Effector CD4-positive, alpha-beta T cell (primary cell): ENCODE measurements around the gene SLC31A1.
"Not testable (repeated sequence)": the region's sequence is repeated elsewhere in the genome, so short reads cannot be mapped to it uniquely, and the experiment has no call there.

Experiments
- DNase-seq: peaks from one replicate; pipeline ENCODE4 v3.0.0-alpha.2; 2020

Gene SLC31A1

DNA sequence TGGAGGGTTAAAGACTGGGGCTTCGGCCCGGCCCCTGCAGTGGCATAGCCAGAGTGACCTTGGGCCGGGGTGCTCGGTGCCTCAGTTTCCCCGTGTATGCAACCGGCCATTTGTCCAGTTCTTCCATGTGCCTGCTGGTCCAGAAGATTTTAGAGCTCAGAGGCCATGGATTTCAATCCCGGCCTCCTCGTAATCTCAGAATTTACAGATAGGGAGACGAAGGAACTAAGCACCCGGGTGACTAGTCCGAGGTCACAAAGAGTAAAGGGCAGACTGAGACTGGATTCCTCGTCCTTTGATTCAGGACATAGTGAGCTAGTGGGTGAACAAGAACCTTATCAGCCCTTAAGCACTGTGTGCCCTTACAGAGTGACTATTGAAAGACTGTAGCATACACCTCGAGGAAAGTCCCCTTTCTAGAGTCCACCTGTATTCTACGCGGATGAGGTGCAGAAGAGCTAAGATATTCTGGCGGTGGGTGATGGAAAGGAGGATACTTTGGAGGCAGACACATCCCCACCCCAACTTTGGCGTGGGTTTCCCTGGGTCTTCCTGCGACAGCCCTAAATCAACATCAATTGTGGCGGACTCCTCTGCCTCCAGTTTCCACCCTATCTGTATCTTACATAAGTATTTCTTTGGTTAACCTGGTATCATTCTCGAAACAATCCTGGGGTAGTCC, 597 bp downstream of the SLC31A1 start:
- DNase-seq = no peak

DNA sequence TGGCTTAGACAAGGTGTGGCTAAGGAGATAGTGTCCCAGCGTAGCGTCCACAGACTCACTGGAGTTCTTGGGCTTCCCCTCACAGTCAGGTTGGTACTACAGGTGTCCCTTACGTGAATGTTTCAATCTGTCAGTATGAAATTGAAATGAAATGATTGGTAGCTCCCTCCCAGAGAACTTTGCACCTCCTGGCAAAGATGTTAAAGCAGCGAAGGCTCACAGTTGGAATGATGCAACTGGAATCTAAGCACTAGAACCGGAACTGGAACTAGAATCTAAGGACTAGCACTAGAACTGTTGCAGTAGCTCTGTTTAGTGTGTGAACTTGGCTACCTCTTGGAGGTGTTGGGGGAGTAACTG, 1.1 kb downstream of the SLC31A1 start:
- DNase-seq = no peak

DNA sequence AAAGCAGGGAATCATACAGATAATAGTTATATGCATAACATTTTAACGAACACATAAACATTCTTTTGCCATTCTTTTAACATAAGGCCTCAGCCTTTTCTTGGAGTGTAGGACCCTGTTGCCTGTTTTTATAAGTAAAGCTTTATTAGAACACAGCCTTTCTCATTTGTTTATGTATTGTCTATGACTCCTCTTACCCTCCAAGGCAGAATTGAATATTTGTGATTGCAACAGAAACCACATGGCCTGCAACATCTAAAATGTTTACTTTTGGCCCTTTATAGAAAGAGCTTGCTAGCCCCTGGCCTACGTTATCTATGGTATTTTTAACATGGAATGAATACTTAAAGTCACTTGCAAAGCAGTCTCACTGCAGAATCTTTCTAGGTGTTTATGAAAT, 2.6 kb downstream of the SLC31A1 start:
- no peak for DNase-seq

DNA sequence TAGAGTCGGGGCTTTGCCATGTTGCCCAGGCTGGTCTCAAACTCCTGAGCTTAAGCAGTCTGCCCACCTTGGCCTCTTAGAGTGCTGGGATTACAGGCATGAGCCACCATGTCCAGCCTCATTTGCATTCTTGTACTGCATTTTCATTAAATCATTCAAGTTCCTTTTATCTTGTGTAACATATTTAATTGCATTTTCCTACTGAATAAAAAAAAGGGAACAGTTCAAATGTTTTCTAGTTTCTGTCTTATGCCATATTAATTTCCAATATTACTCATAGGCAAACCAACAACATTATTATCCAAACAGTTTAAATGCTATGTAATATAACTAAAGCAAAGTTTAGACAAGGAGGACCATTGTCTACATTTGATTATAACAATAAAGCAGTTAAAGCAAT, 6.1 kb downstream of the SLC31A1 start:
- DNase-seq = no peak

DNA sequence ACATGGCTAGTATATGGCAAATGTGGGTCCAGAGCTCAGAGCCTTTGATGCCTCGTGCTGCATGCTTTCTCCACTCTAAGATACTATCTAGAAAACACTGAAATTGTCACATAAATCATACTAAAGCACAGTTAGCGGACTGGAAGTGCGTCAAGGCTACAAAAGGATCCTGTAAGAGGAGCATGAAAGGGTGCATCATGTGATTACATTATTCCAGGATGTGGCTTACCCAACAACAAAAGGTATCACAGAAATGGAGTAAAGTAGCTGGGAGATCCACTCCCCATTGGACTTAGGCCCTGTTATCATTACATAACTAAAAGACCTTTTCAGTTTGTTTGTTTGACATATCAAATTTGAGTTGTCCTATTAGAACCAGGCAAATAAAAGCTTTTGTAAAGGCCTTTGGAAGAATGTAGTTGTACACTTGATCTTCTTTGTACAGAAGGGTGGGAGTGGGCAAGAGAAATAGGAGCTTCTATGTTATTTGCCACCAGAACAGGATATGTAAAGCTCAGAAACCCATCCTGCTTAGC, 6.9 kb downstream of the SLC31A1 start:
- no peak for DNase-seq

DNA sequence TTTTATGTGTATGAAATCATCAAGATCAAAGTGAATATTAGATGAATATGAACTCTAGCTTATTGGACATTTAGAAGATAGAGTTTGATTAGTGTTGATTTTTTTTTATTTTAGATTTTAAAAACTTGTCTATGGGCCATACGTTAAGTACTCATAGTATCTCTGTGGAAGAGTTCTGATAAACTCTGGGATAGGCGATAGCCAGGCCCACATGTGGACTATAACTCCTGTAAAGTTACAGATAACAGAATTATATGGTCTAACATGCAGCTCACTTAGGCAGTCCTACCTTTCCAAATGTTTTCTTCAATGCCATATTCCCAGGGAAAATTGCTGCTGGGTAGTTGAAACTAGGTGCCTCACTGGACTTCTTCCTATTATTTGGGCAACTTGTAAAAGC, 10.4 kb downstream of the SLC31A1 start:
- DNase-seq = no peak

DNA sequence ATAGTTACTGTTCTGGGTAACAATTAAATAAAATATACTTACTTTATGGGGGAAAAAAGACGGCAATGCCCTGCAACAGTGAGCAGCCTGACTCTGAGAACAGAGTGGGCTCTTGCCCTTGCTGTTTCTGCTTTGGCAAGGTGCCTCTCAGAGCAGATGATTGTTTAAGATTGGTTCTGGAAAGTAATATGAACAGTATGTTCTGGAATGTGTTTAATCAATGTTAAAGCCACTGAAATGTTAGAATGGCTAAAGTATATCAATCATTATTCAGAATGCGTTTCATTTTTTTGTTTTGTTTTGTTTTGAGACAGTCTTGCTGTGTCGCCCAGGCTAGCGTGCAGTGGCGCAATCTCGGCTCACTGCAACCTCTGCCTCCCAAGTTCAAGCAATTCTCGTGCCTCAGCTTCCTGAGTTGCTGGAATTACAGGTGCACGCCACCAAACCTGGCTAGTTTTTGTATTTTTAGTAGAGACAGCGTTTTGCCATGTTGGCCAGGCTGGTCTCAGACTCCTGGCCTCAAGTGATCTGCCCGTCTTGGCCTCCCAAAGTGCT, 14.4 kb downstream of the SLC31A1 start:
- not testable (repeated sequence) for DNase-seq

DNA sequence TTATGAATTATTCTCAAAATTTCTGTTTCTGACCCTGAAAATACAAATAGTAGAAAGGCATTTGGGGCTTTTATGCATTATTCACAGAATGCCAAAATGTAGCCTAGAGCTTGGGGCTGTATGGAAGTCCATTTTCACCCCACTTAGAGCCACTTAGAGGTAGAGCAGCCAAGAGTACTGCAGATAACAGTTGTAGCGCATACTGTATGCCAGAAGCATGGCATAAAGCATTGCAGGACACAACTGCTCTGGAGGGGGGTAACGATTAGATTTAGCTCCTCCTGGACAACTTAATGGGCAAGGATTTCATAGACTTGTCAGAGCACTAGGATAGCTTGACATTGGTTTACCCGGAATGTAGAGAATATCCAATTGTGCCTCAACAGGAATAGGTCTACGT, 15.7 kb downstream of the SLC31A1 start:
- DNase-seq = no peak

DNA sequence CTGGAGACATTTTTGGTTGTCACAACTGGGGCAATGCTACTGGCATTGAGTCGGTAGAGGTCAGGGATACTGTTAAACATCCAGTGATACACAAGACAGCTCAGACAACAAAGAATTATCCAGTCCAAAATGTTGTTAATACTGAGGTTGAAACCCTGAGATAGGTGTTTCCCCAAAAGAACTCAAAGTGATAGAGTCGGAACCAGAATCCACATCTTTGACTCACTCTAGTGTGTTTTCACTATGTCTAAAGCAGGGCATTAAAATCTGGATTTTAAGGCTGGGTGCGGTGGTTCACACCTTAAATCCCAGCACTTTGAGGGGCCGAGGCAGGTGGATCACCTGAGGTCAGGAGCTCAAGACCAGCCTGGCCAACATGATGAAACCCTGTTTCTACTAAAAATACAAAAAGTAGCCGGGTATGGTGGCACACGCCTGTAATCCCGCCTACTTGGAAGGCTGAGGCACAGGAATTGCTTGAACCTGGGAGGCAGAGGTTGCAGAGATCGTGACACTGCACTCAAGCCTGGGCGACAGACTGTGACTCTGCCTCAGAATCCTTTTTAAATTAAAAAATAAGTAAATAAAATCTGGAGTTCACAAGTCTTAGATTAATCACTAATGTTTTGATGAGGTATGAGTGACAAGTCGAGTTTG, 17.0 kb downstream of the SLC31A1 start:
- DNase-seq = no peak

DNA sequence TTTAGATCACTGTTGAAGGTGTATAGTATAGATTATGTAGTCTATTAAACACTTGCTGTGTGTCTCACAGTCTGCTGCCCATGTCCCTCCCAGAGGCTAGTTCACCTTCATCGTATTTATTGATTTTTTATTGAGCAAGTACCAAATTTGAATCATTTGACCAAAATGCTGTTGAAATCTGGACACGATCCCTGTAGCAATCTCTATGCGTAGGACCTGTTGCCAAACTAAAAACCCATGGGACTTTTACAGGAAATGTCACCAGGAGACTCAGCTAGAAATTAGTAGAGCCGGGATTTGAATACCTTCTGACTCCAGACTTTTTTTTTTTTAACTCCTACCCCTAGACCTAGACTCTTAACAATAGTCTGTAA, 17.5 kb downstream of the SLC31A1 start:
- no peak for DNase-seq

DNA sequence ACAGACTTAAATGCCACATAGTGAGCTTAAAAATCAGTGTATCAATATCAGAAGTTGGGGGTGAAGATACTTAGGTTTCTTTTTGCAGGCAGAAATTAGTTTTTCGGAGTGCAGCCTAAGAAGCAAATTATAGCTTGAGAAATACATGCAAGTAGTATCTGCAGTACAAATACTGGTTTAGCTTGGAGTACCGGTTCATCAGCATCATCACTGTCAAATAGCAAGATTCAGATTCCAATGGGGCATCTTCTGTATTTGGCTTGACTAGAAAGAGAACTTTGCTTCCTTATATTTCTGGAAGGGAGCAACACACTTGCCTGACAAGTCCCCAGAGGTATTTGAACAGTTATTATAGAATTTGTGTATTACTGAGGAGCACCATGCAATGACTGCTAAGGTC, 19.8 kb downstream of the SLC31A1 start:
- DNase-seq = no peak

DNA sequence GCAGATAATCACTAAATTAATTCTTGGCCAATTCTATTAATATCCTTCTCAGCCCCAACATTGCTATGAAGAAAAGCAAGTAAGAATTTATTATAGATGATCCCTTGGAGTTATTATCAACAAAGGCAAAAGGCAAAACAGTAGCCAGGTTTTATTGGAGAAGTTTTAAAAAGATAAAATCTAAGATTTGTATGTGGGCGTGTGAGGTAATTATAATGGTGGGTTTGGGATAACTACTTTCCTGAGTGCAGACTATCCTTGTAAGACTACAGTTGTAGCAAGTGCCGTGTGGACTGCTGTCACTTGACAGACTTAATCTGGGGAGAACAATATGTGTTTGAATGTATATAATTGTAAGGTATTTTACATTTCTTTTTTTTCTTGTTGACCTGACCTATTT, 23.2 kb downstream of the SLC31A1 start:
- no peak for DNase-seq

DNA sequence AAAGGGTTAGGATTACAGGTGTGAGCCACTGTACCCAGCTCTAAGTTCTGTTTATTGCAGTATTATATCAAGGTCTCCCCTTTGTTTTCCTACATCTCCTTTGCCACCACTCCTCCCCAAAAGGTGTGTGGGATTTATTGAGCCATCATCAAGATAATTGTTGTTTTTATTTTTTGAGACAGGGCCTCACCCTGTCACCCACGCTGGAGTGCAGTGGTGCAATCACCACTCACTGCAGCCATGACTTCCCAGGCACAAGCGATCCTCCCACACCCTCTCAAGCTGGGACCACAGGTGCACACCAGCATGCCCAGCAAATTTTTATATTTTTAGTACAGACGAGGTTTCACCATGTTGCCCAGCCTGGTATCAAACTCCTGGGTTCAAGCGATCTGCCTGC, 24.6 kb downstream of the SLC31A1 start:
- DNase-seq = no peak

DNA sequence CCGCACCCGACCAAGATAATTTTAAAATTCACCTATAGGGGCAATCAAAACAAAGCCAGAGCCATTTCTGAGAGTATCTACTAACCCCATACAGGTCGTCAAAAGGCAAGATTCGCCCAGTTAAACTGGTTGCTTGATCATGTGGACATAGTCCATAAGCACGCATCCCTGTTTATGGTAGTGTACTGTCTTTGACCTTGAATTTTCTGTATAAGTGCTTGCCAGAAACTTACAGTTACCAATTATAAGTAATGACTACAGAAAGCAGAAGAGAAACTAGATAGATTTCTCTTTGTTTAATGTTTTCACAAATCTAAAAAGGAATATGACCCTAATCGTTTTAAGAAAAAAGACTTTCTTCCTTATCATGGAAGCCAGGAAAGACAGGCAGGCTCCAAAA, 25.6 kb downstream of the SLC31A1 start:
- DNase-seq = no peak

DNA sequence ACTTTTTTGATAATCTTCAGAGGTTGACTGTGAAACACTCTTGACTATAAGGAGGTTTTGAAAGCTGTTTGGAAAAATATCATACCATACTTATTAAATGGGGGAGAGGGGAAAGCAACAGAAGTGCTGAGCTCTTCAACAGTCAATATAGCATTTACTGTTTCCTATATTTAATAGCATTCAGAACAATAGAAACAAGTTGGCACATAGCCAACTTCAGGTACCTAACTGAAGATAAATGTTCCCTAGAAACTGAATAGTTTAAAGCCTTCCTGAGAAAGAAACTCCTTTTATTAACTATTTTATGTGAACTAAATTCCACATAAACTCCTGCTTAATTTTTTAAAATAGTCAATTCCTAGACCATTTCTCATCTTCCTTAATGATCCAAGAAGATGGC, 26.3 kb downstream of the SLC31A1 start:
- DNase-seq = no peak

DNA sequence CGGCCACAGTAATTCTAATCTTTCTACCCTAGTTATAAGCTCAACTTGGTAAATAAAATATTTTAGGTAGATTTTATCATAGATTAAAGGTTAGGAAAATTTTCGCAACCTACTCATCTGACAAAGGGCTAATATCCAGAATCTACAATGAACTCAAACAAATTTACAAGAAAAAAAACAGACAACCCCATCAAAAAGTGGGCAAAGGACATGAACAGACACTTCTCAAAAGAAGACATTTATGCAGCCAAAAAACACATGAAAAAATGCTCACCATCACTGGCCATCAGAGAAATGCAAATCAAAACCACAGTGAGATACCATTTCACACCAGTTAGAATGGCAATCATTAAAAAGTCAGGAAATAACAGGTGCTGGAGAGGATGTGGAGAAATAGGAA, 28.3 kb downstream of the SLC31A1 start:
- DNase-seq = not testable (repeated sequence)

DNA sequence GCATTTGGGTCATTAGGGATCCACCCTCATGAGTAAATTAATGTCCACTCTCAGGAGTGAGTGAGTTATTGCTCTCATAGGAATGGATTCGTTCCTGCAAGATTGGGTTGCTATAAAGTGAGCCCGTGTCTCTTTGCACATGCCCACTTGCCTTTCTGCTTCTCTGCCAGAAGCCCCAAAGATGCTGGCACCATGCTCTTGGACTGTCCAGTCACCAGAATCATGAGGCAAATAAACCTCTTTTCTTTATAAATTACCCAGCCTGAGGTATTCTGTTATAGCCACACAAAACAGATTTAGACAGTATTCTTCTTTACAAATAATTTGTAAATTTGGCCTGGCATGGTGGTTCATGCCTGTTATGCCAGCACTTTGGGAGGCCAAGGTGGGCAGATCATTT, 29.5 kb downstream of the SLC31A1 start:
- no peak for DNase-seq

DNA sequence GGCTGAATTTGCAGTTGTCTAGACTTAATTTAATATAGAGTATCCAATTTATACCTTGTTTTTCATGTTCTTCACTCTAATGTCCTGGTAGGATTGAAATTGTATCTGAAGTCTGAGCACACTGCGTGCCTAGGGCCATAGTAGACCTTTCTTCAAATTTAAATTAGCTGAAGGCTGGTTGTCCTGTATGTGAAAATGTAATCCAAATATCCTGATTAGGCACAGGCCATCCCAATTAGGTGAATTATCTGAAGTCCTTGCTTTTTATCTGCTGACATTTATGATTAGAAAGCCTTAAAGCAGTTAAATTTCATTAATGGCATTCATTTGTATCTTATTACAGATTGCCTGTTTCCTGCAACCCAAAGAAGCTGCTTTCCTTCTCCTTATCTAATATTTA, 33.6 kb downstream of the SLC31A1 start:
- DNase-seq = no peak

DNA sequence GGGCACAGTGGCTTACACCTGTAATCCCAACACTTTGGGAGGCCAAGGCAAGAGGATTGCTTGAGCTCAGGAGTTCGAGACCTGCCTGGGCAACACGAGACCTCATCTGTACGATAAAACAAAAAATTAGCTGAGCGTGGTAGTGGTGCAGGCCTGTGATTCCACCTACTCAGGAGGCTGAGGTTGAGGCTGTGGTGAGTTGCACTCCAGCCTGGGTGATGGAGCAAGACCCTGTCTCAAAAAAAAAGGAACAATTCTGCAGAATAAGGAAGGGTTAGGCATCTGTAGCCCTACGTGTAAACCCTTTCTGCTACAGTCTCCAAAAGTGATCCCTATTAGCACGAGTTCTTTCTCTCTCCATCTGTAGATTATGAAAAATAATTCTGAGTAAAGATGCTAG, 34.1 kb downstream of the SLC31A1 start:
- no peak for DNase-seq

DNA sequence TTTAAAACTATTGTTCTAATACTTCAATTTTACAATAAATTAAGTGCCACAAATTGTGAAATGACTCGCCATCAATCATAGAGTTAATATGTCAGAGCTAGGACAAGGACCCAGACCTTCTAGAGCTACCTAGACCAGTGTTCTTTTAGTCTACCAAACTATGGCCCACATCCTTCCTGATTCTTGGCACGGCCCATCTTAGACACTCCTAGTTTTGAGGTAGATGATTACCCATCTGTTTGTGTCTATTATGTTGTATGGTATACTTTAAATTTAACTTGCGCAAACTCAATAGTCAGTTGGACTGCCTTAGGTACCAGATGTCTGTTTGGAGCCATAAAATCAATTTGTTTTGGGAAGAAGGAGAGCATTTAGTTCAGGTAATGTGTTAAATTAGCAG, 36.5 kb downstream of the SLC31A1 start:
- DNase-seq = no peak

DNA sequence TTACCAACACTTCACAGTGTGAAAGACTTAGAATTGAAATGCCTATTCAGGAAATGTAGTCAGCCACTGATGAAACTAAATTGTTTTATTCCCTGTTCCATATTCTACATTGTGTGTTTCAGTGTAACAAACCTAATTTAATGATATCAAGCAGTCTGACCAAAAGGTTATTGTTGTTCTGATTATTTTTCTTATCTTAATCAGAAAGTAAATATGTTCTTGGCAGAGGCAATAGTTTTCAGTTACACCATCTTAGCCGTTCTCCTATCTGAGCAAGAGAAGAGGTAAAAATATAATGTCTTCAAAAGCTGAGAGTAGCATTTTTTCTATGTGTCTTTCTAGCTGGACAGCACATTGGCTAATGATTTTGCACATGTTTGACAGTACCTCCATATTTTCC, 36.9 kb downstream of the SLC31A1 start:
- DNase-seq = no peak

DNA sequence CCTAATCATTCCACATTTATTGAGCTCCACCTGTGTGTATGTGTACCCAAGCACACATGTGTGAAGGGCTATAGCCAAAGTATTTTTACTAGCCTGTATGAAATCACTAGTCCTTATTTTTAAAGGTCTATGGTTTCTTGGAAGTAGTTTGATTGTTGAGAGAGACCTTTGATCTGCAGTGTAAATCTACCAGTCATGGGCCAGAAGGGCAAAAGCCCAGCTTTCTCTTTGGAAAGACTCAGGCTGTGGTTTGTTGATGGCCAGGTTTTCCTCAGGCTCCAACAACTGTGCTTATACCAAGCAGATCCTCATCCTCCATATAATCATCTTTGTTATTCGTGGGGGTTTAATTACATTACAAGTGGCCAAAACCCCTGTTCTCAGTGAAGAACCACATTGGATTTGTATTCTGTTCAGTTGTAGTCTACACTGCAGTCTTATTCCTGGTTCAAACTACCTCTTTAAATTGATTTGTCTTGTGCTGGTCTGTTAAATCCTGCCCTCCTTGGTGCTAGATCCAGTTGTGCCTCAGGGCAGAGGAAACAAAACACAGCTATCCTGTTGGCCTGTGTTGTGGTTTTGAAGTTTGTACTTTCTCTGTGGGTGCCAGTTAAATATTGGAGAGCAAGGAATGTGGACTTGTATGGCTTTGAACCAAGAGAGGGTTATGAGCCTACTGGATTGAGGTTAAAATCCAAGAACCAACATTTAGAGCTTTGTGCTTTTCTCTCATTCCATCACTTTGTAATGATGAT, 40.8 kb downstream of the SLC31A1 start:
- no peak for DNase-seq

DNA sequence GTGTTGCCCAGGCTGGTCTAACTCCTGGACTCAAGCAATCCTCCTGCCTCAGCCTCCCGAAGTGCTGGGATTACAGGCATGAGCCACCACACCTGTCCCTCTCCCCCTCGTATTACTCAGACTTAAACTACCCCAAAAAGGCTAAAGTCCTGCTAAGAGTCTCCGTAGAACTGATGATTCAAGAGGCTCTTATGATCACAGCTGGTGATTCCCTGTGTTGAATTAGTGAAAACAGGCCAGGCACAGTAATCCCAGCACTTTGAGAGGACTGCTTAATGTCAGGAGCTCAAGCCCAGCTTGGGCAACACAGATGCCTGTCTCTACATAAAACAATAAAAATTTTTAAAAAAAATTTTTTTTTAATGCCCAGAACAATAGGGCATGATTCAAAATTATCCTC, 44.8 kb downstream of the SLC31A1 start:
- DNase-seq = no peak
